NAMALWA (cell line): ENCODE measurements around the gene CDH13.

Experiments
- DNase-seq: peaks from one replicate; pipeline ENCODE4 v3.0.0-alpha.2; 2015; ENCODE audit warnings: low spot score

The CDH13 gene

DNA sequence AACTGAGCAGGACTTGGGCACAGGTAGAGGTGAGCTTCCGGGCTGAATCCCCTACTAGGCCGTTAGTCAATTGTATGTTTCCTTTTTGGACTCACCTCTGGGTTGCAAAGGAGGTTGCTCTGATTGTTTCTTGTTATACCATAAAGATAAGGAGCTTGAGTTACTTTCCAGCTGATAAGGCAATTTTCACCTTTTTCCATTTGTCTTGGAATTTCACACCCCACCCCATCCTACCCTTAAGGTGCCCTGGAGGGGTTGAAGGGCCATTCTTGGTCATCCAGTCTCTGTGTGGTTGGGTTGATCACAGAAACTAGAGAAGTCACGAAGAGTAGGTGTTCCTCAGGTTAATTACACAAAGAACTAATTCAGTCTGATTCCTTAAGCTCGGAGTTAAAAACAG is 162.2 kb downstream of the CDH13 start:
- DNase-seq = no peak

DNA sequence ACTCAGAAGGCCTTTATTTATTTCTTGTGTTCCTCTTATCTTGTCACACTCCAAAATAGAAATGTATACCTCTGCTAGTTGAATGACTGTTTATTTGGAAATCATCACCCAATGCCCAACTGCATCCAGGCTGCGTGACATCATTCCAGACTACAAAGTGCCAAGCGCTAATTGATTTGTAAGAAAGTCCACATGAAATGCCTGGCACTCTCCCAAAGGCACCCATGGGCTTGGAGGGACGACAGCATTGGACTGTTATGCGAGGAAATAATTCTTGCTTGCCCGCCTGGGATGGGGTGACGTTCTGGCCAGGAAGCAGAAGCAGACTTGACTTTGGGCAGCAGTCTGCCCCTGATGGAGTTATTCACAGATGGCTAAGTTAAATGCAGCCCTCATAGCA is 165.9 kb downstream of the CDH13 start:
- no peak for DNase-seq

DNA sequence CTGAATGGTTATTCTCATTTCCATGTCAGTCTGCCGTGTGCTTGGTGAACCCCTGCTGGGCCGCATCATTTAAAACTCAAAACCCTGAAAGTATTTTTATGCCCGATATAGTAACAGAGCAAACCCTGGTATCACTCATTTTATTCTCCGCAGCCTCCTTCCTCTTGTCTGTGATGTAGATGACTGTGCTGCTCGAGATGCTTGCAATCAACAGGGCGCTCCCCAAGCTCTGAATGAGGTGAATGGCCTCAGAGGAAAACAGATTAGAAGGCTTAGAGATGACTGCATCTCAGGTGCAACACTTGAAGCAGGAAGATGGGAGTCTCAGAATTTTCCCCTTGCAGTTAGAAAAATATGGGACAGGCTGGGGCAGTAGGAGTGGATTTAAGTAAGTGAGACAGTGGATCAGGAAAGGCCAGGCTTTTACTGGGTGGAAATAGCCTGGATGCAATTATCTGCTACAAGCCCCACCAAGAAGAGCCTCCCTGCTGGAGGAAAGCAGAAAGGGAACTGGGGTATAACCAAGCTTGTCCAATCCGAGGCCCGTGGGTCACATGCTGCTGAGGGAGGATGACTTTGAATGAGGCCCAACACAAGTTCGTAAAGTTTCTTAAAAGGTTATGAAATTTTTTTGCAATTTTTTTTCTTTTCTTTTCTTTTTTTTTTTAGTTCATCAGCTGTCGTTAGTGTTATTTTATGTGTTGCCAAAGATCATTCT is 166.9 kb downstream of the CDH13 start:
- DNase-seq = no peak

DNA sequence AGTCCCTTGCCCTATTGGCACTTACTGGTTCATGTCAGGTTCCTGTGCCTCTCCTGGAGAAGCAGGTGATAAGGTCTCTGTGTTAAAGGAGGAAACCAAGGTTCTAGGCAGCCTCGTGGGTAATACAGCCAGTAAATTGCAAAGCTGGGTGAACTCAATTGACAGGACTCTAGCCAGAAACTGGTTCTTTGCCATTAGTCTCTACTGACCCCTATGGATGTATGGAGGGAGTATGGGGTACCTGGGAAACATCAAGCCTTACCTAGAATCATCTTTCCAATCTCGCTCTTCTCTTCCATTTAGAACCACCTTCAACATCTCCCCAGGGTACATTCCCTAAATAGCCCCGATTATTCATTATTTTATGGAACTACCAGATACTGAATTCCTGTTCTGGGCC is 169.3 kb downstream of the CDH13 start:
- DNase-seq = no peak

DNA sequence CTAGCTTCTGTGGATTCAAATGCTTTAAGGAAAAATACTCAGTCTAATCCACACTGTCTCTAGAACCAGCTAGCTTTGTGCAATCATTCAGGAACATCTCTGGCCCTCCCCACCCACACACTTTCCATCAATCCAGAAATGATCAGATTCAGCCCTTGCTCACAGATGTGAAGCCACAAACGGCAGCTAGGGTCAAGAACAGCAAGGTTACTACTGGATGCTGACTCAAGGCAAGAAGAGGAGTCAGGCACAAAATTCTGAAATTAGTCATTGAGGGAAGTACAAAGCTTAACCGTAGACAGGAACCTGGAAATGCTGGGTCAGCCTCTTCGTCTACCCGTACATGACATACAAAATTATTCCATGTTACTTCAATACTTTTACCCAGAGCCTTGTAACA is 174.6 kb downstream of the CDH13 start:
- no peak for DNase-seq

DNA sequence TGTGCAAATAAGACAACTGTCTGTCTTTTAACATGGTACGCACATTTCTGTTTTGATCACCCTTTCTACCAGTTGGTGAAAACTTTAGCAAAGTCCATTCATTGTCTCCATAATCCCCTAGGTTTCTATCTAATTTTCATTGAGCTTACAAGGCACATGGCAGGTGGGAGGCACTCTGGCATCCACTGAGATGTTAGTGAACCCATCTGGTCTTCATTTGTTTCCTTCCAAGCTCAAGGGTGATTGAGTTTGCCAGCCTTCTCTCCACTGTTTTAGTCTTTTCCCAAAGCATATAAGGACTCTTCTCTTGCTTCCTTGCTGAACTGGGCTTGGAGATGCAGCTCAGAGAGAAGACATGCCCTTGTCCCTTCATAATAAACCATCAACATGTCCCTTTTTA is 179.1 kb downstream of the CDH13 start:
- no peak for DNase-seq

DNA sequence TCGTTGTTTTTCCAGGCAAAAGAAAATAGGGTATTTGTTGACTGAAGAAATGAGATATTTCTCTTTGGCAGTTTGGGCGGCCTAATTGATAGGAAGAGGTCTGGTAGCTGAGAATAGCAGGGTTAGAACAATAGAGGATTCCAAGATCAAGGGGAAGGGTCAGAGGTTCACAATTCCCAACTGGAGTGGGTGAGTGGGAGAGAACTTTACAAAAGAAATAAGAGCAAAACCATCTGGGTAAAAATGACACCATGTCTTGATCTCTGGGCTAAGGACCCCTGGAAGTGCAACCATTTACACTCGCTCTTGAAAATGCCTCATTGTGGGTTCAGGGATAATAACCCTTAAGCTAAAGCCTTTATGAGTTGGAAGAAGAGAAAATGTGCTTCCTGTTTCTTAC is 180.5 kb downstream of the CDH13 start:
- DNase-seq = no peak

DNA sequence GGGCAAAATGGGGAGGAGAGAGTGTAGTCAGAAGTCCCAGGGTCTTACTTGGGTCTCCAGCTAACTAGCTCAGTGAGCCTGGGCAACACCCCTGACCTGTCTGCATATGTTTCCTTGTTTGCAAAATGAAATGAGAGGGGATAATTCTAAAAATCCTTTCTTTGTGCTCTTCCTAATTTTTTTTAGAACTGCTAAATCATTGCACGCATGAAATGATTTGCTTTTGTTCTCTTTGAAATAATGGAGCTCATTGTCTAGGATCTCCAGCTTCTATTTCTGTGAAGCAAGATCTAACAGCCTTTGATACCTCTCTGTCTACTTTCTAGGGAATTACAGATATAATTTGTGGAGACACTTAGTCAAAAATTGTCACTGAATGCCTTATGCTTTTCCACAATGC is 181.3 kb downstream of the CDH13 start:
- DNase-seq = no peak

DNA sequence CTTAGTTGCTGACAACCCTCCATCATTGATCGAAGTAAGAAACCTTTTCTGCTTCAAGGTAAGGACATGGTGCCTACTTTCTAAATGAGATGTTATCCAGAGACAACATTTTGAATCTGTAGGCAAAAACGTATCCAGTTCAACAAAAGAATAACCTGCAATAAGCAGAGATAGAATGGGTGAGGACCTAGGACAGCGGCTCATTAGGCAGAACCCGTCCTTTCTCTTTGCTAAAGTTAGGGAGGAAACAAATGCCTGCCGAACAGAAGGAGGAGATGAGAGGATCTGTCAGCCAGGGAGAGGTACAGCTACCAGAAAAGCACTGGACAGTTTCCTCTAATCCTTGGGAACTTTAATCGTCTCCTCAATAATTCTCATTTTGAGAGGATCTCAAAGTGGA is 183.3 kb downstream of the CDH13 start:
- DNase-seq = no peak

DNA sequence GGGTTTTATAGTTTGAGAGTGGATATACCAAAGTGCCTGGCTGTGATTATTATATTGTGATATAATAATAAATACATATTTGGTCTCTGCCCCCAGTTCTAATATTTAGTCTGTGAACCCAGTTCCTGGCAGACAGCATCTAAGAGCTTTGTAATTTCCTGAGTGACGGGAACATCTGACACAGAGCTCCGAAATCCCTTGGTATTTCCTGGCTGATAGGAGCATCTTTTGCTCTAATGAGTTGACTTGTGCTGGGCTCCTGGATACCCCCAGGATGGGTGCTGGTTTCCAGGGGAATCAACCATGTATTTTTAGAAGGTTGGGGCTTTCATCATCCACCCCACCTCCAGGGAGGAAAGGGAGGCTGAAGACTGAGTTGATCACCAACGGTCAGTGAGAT is 187.3 kb downstream of the CDH13 start:
- no peak for DNase-seq

DNA sequence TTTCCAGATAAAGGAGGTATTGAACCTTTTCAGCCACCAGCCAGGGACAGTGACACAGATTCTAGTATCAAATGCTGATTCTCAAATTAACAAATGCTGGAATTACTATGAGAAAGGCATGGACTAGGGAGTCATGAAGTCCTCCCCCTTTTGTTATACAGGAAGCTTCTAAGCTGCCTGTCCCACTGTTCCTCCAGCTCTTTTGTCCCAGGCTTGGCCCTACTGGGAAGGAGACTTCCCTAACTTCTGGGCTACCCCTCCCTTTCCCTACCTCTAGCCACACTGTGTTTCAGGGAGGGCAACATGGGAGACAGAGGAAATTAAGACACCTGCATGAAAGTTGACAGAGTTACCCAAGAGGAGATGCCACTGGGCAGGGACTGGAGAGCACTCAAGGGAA is 192.5 kb downstream of the CDH13 start:
- no peak for DNase-seq

DNA sequence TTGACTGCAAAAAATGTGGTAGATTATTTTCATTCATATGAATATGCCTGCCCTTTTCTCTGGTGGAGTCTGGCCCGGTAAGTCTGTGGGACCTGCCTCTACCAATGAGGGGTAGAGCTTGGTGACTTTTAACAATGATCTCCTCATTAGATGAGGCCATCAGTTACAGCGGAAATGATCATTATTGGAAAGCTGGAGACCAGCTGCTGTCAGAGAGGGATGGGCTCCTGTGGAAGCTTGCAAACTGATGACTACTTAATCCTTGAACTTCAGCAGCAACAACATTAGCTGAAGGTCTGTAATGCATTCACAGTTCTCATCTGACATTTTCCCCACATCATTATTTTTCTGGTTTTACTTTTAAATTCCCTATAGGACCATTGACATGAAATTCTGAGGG is 194.1 kb downstream of the CDH13 start:
- DNase-seq = no peak

DNA sequence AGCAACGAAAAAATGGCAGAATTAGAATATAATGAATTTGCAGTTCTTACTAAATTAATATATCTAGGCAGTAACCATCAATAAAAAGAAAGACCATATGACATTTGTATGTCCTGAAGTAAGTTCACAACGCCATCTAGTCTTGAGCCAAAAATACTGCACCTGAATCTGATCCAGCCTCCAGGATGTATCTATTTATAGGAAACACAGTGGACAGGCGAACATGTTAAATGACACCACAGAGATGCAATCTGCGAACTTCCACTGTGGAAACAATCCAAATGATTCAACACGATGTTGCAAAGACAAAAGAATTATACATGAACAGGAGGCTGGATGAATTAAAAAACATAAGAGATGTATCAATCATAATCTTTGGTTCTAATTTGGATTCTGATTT is 197.6 kb downstream of the CDH13 start:
- no peak for DNase-seq

DNA sequence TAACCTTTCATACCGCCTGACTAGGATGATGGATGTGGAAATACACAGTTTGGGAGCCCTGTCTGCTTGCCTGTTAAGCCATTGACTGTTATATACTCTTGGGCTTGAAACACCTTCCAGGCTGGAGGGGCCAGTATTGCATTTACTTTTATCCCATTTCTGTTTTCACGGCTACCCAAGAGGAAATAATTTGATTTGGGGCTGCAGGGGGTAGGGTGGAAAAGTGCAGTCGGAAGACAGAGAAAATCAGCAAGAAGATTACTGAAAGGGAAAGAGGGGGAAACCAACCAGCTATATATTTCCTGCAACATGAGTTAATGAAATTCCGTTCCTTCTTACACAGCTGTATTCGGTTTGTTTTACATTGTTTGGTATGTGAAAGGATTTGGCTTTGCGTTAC is 202.5 kb downstream of the CDH13 start:
- DNase-seq = no peak

DNA sequence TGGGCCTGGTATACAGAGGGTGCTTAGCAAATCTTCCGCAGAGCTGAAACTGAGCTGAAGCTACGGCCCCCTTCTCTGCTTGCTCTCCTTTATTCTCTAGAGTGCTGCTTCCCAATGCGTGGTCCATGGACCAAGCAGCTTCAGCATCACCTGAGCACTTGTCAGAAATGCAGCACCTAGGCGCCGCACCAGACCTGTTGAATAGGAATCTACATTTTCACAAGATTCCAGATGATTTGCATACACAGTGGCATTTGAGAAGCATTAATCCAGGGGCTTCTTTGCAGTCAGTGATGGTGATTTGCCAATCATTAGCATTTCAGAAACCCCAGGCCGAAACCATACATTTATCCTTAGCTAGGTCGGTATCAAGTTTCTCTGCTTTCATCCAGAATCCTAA is 204.2 kb downstream of the CDH13 start:
- DNase-seq = no peak

DNA sequence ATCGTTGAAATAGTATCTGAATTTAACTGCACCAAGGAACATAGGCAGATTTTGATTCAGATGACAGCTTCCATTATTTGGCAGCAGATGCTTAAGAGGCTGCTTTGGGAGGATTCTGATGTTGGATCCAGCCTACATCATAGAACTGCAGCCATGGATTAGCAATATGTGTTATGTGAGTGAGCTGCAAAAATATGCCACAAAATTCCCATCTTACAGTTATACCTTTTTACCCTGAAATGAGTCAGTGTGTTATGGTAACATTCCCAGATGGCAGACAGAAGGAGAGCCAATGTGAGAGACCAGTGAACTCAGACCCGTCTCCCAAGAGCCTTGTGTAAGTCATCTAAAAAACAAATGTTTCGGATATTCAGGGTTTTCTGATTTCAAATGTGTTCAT is 206.1 kb downstream of the CDH13 start:
- no peak for DNase-seq

DNA sequence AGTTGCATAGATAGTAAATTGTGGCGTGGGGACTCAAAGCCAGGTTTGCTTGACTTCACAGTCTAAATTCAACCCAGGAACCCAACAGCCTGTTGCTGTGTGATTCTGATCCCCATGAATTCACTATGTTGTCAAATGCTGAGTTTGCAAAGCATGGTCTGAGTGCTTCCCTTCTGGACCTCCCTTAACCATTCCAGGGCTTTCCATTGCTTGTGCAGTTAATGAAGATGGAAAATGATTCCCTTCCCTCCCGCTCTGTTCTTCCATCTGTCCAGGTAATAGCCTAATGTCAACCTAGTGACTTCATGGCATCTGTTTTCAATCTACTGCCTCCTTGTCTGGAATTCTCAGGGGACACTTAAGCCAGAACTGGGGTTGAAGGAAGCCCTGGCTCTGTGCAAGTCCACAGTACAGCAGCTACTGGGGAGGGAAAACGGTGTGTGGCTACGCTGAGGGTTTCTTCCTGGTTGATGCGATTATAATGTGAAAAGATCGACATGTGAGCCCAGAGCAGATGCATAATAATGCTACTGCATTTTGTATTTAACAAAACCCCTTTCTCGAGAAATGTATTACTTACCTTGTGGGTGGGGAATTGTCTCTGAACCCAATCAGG is 206.7 kb downstream of the CDH13 start:
- no peak for DNase-seq

DNA sequence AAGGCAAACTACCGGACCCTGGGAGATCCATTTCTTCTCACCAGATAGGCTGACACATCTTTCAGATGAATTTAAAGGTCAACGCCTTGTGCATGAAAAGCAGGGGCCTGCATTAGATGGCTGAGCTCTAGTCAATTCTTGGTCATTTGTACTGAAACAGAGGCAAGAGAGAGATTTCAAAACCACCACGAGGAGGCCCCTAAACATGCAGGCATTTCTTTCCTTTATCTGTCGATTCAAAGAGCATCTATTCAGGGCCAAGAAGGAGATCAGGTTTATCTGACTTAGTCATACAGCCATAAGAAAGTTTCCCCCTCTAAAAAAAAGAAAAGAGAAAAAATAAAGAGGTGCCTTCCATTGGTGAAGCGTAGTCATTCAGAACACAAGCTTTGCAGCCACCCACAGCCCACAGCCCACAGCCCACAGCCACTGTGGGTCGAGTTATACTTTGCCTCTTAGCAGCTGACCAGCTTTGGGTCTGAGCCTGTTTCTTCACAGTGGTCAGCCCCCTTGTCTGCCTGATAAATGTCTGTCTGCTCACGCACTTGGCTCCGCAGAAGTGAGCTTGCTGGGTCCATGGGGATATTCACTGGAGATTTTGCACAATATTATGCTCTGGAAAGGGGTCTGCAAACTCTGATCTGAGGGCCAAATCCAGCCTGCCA is 207.5 kb downstream of the CDH13 start:
- DNase-seq = no peak

DNA sequence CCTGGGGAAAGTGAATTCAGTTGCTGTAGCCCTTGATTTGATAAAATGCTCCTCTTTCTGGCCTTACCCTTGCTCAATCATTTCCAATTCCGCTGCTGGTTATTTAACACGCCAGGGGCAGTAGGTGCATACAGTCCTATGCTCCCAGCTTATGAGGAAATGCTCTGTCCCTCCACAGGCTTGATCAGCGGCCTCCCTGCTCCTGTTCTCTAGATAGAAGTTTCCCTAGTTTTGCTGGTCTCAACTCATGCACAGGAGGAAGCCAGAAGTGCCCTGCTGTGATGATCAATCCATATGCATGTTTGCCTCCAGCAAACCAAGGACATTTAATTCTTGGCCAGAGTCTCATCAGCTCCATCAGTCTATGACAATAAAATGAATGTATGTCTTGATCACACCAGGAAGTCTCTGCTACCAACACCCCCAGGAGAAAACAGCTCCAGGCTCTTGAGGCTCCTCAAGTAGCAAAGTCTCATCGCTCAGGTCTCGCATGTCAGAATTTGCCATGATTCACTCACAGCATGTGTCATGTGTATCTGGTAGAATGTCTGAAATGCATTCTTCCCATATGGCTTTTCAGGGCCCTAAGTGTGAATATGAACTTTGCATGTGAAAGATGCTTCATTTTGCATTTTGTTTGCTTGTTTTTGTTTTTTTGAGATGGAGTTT is 208.9 kb downstream of the CDH13 start:
- no peak for DNase-seq

DNA sequence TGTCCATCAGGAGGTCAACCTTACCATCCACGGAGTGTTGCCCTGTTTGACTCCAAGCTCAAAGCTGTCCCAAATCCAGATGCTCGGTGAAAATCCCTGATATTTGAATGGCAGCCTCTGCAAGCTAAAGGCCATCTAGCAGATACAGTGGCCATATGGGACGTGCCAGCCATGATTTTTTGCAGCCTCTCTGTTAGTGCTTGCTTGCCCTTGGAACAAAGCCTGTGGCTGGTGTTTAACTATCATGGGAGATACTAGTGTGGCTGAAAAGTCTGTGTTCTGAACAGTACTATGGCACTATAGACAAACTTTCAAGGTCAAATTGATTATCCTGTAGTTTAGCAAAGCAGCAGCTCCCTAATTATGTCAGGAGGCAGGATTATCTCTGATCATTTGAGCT is 214.3 kb downstream of the CDH13 start:
- DNase-seq = no peak

DNA sequence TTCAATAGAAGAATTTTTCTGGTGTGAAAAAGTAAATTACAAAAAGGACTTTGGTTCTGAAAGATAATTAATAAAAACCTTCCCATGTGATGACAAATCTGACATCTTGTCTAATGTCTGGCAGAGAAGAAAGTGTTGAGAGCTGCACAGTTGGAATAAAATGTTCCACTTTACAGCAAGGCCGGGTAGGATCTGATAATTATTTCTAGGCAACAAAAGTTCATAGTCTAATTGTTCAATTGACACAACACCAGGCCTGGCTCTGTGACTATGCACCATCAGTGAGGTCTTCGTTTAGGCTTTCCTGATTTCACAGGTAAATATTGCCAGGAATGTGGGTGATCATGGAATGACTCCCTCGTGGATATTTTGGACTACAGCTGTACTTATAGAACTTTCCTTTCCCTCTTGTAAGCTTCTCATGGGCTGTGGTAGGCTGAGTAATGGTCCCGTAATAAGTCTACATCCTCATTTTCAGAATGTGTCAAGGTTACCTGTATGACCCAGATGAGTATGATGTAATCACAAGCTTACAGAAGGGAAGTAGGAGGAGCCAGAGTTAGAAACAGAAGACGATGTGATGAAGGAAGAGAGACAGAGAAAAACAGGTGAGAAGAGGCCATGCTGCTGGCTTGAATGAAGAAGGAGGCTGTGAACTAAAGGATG is 217.0 kb downstream of the CDH13 start:
- no peak for DNase-seq

DNA sequence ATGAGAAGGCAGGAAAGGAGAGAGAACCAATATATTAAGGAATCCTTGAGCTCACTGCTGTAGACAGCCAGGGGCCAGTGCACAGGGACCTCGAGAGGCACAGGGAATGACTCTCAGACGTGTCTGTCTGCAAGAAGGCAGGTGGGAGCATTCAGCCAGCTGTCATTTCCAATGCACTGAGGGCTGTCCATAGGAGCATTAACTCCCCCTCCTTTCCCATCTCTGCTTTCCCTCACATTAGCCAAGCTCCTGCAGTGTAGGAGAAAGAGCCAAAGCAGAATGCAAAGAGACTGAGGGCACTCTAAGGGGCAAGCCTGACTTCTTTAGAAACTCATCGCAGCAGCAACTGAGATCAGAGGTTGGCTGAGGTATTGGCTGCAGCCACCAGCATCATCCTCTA is 218.3 kb downstream of the CDH13 start:
- no peak for DNase-seq

DNA sequence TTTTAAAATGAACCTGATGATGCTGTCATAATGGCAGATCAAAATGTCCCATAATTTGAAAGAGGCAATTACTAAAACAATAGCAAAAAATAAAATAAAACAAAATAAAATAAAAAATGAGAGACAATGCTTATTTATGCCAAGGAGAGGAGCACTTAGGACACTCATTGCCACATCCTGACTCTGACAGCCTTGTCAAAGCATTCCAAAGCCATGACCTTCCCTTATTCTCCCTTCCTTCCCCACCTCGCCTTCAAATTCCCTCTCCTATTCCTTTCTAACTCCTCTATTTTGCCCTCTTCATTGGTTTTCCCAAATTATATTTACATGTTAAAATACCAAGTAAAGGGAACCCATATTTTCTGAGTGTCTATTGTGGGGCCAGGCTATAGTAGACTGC is 220.0 kb downstream of the CDH13 start:
- DNase-seq = no peak
